Suppressor macrophage (primary cell): ENCODE results near the gene XKR7.

ENCODE experiments used
- DNase-seq, 4 experiments: peaks; one replicate each; pipeline ENCODE4 v3.0.0-alpha.2; 2020 to 2022

XKR7 gene

DNA sequence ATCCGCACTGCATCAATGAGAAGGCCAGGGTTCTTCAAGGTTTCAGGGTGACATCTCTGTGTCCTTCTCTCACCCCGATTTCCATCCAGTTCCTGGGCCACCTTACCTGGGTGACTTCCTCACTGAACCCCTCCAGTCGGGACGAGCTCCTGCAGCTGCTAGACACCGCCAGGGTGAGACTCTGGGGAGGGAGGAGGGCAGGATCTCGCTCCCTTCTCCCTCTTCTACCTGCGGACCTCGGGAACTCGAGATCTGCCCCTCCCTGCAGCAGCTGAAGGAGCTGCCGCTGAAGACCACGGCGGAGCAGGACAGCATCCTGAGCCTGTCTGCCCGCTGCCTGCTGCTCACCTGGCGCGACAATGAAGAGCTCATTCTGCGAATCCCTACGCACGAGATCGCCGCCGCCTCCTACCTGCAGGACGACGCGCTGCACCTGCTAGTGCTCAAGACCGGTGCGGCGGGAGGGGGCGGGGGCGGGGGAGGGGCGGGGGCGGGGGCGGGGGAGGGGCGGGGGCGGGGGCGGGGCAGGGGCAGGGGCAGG is 49.8 kb downstream of the XKR7 start:
- DNase-seq = no peak

DNA sequence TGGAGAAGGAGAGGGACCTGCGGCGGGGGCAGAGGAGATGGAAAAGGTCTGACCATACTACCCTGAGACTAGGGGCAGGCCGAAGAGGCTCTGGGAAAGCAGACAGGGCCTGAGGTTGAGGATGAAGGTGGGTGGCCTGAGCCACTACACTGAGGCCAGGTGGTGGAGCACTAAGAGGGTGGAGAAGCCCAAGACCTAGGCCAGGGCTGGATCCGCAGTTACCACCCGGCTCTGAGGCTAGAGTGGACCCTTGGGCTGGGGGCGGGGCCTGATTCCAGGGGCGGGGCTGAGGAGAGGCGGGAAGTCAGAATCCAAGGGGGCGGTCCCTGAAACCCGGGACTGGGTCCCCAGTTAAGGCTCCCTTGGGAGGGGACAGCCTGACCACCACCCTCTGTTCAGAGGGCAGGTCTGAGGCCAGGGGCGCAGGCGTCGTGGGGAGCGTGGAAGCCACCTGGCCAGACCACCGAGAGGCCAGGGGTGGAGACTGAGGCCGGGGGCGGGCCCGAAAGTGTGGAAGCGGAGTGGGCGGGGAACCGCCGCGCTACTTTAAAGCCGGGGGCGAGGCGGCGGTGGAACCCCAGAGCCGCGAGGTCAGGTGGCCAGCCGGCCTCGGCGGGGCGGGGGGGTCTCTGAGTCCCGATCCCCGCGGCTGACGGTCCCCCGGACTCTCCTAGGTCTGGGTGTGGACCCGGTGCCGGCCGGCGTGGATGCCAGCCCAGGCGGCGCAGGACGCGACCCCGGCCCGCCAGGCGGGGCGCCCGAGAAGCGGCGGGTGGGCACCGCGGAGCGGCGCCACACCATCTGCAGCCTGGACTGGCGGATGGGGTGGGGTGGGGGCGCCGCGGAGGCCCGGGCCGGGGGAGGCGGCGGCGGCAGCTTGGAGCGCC is 50.6 kb downstream of the XKR7 start:
- DNase-seq = peak in 2 of 4 experiments; percentile 43 to 44

DNA sequence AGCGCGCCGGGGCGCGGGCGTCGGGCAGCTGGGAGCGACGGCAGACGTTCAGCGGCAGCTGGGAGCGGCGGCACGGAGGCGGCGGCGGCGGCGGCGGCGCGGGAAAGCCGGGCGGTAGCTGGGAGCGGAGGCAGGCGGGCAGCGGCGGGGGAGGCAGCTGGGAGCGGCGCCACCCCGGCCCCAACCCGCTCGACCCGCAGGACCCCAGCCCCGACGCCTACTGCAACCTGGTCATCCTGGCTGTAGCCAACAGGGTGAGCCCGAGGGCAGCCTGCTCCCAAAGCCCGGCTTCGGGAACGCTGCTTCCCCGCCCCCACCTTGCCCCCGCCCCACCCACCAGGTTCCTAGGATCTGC is 51.2 kb downstream of the XKR7 start:
- DNase-seq = peak in 1 of 4 experiments; percentile 52

DNA sequence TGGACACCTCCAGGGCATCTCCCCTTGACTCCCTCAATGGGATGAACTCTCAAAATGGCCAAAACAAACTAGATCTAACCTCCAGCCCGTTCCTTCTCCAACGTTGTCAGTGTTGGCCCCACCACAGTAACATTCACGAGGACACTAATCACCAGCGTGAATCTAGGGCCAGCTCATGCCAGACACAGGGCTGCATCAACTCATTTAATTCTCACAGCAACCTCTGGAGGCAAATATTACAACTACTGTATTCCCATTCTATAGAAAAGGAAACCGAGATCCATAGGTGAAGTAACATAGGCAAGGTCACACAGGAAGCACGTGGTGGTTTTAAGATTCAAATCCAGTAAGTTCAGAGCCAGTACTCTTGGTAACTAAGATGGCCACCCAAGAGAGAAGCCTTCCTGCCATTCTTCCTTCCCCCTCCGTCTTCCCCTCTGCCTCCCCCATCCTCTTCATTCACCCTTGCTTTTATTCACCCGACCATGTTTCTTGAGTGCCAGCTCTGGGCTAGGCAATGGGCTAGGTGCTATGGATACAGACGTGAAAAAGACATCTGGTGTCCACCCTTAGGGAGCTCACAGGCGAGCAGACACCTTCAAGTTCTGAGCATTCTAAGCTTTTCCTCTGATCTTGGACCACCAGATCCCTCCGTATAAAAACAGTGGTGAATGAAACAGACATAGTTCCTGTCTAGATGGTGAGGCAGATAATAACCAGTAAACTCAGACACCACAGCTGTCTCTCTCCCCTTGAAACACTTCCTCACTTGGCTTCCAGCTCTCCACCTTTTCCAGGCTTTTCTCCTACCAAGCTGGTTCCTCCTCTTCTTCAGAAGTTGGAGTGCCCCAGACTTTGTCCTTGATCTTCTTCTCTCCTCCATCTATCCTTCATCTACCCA is 51.9 kb downstream of the XKR7 start:
- DNase-seq = no peak

DNA sequence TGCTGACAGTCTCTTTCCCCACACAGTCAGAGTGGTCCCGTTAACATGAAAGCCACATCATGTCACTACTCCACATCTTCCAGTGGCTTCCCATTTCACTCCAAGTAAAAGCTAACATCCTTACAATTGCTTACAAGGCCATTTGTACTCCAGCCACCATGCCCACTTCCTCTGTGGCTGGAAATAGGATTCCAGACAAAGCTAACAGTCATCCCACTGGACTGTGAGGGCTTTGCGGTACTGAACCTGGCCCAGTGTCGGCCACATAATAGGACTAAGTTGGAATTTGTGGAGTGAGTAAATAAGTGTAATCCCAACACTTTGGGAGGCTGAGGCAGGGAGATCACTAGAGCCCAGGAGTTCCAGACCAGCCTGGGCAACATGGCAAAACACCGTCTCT is 53.1 kb downstream of the XKR7 start:
- no peak for DNase-seq

DNA sequence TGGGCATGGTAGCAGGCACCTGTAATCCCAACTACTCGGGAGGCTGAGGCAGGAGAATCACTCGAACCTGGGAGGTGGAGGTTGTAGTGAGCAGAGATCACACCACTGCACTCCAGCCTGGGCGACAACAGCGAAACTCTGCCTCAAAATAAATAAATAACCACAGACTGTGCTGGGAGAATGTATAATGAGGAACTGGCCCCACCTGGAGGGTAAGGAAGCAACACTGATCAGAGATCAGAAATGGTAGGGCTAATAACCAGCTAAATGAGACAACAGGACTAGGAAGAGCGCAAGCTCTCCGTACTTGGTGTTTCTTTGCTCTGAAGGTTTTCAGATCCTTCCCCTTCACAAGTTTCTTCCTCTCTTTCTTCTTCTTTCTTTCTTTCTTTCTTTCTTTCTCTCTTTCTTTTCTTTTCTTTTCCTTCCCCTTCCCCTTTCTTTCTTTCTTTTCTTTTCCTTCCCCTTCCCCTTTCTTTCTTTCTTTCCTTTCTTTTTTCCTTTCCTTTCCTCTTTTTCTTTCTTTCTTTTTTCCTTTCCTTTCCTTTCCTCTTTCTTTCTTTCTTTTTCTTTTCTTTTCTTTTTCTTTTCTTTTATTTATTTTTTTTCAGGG is 56.8 kb downstream of the XKR7 start:
- no peak for DNase-seq

DNA sequence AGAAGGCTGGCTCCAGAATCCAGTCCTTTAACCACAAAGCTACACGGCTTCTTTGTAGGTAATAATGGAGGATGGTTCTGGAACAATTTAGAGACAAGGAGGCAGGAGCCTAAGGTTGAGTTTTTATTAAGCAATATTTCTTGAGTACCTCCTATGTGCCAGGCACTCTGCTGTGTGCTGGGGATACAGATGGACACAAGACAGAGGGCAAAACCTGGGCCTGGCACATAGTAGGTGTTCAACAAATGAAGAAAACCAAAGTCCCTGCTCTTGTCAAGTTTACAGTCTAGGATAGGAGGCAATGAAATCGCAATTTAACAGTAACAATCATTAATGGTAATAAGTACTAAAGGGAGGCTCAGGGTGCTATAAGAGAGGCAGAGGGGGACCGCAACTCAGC is 59.7 kb downstream of the XKR7 start:
- no peak for DNase-seq

DNA sequence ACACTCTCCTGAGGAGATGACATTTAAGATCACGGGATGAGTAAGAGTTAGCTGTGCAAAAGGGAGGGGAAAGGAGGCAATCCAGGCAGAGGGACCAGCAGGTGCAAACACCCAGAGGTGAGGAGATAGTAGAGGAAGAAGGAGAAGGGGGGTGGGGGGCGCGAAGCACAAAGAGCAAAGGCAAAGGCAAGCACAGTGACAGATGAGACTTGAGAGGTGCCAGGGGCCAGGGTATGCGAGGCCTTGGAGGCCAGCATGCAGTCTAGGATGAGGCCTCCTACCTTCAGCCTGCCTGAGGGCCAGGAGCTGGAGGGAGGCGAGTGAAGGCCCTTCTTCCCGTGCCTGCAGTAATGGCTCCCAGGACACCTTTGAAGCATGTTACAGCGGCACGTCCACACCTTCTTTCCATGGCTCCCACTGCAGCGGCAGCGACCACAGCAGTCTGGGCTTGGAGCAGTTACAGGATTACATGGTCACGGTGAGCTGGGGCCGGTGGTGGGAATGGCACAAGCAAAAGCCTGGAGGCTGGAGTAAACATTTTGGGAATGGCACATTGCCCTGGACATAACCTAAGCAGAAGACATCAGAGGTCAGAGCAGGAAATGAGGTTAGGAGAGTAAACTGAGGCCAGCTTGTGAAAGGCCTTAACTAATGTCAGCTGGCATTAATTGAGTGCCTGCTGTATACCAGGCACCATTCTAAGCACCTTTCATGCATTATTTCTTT is 60.9 kb downstream of the XKR7 start:
- DNase-seq = no peak

DNA sequence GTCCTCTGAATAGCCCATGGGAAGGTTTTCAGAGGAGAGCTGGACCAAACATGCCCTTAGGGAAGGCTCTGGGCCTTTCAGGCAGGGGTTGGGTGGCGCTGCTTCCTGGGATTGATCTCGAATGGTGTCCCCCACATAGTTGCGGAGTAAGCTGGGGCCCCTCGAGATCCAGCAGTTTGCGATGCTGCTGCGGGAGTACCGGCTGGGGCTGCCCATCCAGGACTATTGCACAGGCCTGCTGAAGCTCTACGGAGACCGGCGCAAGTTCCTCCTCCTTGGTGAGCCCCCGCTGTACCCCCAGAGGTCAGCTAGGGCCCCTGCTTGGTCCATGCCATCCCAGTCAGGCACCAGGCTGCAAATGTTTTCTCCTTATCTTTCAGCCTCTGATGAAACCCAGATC is 61.6 kb downstream of the XKR7 start:
- no peak for DNase-seq

DNA sequence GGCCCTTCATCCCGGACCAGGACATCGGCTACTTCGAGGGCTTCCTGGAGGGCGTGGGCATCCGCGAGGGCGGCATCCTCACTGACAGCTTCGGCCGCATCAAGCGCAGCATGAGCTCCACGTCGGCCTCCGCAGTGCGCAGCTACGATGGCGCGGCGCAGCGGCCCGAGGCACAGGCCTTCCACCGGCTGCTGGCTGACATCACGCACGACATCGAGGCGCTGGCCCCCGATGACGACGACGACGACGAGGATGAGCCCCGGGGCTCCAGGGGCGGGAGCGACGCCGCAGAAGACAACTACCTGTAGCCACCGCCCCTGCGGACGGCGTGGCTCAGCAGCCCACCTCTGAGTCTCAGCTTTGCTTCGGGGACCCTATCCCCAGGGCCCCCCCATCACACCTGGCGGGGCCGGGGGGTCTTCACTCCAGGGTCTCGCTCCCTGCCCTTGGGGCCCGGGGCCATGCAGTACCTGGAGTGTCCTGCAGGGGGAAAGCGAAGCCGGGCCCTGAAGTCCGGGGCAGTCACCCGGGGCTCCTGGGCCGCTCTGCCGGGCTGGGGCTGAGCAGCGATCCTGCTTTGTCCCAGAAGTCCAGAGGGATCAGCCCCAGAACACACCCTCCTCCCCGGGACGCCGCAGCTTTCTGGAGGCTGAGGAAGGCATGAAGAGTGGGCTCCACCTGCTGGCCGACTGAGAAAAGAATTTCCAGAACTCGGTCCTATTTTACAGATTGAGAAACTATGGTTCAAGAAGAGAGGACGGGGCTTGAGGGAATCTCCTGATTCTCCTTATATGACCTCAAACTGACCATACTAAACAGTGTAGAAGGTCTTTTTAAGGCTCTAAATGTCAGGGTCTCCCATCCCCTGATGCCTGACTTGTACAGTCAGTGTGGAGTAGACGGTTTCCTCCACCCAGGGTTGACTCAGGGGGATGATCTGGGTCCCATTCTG is 63.3 kb downstream of the XKR7 start:
- DNase-seq = peak; percentile 71 to 87 (median 82)

DNA sequence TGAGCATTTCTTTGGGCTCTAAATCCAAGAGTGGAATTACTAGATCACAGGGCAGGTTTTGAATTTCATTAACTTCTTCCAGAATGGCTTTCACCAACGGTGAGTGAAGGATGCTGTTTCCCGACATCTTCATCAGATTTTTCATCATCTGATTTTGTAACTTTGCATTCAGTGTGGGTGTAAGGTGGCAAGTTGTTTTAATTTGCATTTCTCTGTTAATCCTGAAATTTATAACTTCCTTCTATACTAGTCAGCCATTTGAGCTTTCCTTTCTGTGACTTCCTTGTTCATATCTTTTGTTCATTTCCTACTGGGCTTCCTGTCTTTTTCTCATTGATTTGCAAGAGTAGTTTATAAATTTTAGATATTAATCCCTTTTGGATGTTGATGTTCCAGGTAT is 65.4 kb downstream of the XKR7 start:
- DNase-seq = no peak

DNA sequence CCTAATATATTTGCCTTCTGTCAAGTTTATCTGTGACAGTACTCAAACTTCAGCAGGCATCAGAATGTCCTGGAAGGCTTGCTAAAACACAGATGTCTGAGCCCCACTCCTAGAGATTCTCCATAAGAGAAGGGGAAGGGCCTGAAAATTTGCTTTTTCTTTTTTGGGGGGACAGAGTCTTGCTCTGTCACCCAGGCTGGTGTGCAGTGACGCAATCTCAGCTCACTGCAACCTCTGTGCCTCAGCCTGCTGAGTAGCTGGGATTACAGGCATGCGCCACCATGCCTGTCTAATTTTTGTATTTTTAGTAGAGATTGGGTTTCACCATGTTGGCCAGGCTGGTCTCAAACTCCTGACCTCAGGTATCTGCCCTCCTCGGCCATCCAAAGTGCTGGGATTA is 65.8 kb downstream of the XKR7 start:
- DNase-seq = peak in 2 of 4 experiments; percentile 29 to 39

DNA sequence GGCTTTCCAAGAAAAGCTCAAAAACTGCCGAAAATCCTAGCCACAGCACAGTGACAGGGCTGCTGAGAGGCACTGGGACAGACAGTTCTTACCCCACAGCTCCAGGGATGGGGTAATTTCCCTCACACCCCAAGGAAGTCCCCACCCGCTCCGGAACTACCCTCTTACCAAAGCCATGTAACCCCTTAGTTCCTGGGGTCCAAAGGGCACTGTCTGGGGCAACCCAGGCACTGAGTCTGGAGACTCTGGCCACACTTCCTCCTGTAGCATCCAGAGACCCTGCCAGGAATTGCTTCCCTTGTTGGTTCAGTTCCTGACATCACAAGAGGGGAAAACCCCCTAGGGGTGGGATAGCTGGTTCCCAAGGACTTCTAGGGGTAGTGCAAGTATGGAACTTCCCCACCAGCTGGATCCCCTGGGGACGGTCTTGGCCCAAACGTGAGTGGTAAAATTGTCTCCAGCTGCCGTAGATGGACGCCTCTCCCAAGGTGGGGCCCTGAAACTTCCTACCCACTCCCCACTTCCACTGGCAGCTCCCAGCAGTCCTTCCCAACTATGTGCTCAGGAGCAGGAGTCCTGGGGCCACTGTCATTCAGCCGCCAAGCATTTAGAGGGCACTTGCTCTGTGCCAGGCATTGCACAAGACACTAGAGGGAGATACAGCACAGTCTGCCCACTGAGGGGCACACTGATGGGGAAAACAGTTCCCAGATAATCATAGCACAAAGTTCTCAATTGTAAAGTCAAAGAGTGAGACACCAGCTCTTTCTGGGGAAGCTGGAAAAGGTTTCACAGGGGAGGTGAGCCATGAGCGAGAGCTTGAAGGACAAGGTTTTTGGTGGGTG is 66.9 kb downstream of the XKR7 start:
- DNase-seq = peak; percentile 75 to 88 (median 78)

DNA sequence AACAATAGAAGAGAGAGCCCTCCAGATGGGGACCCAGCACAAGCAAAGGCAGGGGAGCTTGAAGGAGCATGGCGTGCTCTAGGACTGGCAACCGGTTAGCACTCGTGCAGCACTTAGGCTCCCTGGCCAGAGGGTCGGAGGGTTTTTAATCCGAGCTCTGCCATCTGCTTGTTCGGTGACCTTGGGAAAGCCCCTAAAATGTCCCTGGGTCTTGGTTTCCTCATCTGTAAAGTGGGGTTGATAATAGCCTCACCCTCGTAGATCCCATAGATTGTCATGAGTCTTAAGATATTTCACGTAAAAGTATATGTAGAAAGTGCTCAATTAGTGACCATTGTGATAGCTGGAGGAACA is 67.5 kb downstream of the XKR7 start:
- DNase-seq = no peak

DNA sequence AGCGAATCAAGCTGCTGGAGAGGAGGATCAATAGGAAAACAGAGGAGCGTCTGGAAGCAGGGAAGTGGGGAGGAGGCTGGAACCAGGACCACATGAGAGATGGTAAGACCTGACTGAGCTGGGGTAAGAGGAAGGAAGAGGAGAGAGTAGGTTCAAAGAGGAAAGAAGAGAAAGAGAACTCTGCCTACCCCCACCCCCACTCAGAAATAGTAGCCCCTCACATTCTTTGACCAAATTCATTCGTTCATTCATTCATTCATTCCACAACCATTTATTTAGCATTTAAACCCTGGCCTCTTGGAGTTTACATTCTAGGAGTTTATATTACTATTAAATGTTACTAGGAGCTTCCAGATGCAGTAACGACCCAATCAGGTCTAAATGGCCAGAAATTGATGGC is 68.3 kb downstream of the XKR7 start:
- no peak for DNase-seq

DNA sequence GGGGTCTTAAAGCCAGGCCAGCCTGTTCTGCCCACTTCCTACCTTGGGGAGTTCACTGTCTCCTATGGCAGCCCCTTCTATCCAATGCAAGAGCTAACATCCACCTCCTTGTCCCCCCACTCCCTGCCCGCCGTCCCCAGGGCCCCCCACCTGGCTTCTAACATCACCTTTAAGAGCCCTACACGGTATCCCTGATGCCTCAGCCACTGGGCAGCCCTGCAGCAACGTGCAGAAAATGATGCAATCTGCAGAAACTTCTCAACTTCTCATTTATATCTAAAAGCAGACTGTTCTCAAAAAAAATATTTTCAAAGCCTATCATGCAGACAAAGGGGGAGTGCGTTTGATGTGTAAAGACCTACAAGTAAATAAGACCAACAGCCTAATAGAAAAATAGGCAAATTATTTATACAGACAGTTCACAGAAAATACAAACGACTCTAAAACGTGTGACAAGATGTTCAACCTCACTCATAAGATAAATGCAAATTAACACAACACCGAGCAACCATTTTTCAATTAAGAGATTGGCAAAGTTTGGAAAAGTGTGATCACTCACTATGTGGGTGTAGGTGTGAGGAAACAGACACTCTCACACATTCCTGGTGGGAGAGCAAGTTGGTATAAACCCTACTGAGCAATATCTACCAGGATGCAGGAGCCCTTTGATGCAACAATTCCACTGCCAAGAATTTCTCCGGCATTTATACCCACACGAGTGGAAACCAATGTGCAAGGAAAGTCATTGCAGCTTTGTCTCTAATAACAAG is 69.0 kb downstream of the XKR7 start:
- peak; percentile 43 to 72 (median 70) for DNase-seq

DNA sequence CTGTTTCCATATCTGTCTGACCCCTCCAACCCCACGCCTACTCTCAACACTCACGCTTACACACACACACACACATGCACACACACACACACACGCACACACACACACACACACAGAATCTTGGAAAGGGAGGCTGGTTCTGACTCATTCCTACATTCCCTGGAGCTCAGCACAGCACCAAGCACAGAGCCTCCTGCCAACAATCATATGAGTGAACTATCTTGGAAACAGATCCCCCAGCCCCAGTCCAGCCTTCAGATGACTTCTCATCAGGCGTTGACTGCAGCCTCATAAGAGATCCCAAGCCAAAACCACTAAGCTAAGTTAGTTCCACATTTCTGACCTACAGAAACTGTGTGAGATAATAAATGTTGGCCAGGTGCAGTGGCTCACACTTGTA is 70.0 kb downstream of the XKR7 start:
- DNase-seq = peak in 3 of 4 experiments; percentile 38 to 51 (median 45)

DNA sequence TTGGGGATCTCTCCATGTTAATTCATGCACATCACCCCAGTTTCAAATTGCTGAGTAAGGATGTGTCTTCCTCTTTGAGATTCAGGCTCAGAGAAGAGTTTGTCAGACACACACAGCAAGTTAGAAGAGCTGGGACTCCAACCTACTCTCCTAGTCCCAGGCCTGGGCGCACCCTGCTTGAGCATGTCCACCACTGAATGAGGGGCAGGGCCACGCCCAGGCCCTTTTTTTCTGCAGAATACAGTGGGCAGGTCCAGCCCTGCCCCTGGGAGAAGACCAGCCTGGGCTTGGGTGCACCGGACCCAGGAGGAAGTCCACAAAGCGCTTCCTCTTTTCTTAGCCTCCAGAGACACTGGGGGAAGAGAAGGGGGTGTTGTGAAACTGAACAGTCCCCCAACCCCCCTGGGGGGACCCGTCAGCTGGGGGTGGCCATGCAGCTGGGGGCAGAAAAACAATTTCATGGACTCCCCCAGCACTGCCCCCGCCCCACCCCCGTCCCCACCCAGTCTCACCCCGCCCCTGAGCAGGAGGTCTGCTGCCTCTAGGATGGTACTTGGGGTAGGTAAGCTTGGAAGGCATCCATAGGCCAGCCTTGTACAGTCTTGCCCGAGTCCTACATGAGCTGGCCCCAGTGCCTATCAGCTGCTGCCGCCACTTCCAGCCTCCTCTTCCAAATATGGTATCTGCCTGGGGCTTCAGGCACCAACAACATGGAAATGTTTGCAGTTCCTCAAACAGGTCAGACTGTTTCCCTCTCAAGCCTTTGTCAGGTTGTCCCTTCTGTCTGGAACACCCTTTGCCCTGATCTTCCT is 72.4 kb downstream of the XKR7 start:
- peak; percentile 89 to 96 (median 95) for DNase-seq
